ENCODE results near the gene RHOT2.

DNA sequence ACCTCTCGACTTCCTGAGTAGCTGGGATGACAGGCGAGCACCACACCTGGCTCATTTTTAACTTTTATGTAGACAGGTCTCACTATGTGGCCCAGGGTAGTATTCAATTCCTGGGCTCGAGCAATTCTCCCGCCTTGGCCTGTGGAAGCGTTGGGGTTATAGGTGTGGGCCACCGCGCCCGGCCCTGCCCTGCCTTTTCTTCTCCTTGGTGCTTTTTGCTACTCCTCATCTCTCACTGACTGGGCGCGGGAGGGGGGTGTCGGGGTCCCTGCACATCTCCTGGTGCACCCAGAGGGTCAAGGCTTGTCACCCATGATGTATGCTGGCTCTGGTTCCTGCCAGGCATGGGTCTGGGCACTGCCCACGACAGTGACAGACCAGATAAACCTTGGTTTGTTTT is 23.4 kb upstream of the RHOT2 start:
- TF ChIP-seq CTCF (IDR thresholded peaks at IDR 0.05) (no peak), POLR2A (IDR thresholded peaks at IDR 0.05) (no peak), EP300 (IDR thresholded peaks at IDR 0.05) (no peak)
